KBM-7 (cell line): ENCODE results near the gene FLNB.

Experiments
- DNase-seq: peaks from one replicate; pipeline ENCODE4 v3.0.0-alpha.2; 2015
- in situ Hi-C: fragments of 300-500 bp; cut with MboI; formaldehyde crosslinking; loops from 2 replicates; pipeline ENCODE4 v1.14.3; 2020; ENCODE audit warnings: low sequenced_read_pairs, low pct_unique_long_range_greater_than_20kb, mixed read lengths

The FLNB gene

DNA sequence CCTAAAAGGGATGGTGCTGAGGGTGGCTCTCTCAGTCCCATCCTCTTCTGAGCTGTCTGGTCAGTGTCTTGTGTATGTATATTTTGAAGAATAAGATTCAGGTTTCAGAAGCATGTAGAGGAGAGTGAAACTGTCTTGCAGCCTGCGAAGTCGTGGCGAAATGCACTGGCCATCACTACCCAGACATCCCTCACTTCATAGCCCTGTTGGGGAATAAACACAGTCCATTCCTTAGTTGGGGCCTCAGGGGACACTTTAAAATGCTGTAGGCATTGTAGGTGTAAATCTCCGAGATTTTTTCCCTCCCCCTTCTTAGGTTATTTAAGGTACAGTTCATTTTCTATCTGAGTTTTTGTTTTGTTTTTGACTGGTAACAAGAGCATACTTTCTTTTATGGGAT is 108.8 kb downstream of the FLNB start:
- in situ Hi-C loops, result no loop called here
- no peak for DNase-seq

DNA sequence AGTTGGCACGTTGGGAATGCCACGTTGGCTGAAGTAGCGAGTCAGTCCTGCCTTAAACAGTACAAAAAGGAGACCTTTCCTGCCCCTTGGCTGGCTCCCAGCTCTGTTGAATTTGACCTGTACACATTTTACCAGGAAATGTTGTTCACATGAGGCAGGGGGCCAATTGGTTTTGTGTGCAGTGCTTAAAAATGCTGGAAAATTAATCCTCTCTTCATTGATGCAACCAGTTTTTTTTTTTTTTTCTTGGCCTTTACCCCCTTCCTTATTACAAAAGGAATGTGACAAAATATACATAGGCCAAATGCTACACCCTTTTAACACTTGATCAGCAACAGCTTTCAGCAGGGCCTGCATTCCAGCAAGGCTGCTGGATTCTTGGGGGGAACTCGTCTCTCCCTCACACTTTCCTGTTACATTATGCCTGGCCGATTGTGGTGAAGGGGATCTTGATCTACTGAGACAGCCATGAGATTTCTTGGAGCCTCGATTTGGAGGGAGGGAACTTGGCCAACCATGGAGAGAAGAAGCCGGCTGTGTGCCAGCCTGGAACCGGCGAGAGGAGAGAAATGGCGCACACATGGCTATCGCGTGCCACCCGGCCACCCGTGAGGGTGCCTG is 109.4 kb downstream of the FLNB start:
- in situ Hi-C loops, result no loop called here

DNA sequence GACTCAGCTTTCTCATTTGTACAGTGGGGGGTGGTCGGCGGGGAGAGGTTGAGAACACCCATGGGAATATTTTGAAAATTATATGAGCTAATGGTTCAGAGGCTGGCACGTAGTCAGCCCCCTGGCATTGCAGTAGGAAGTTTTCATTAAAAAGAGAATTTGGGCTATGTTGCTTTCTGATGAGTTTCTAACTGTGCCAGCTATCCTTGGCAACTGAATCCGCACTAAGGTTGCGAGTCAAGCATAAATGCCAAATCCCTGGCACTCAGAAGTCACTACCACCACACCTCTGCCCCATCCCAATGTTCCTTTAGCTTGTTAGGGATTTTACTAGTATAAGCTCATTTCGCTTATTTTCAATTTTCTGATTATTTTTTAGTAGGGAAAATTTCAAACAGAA is 111.0 kb downstream of the FLNB start:
- DNase-seq, result no peak
- in situ Hi-C loops, result no loop called here

More for the DNA sequence above, 109.4 kb downstream of the FLNB start:
- no peak for DNase-seq

DNA sequence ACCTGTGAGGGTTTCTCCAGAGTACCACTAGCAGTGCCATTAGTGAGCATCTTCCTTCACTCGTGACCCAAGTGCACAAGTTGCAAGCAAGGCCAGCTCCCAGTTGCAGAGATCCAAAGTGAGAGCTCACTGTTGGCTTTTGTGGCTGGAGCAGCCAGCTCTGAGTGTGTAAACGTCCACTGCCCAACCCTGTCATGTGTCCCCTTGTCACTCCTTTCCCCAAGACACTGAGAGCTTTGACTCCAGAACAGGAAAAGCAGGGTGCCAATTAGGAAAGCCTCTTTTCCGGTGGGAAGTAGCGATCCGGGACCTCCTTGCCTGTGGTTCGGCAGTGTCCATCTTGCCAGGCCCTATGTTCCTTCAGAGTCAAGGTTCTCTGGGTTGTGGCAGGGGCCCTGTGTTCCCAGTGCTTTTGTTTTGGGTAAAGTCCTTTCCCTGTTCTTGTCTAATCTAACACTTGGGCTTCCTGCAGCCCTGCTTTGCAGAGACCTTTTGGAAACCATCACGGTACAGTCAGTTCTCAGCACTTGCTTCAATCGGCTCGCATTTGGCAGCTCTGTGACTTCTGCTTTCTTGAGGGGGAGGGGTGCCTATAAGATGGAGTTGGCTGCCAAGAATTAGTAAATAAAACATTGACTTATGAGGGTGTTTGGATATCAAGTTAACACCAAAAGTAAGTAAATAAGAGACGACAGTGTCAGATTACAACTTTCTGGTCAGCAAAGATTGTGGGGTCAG is 112.0 kb downstream of the FLNB start:
- in situ Hi-C loops, result no loop called here
- peak; percentile 72 for DNase-seq

DNA sequence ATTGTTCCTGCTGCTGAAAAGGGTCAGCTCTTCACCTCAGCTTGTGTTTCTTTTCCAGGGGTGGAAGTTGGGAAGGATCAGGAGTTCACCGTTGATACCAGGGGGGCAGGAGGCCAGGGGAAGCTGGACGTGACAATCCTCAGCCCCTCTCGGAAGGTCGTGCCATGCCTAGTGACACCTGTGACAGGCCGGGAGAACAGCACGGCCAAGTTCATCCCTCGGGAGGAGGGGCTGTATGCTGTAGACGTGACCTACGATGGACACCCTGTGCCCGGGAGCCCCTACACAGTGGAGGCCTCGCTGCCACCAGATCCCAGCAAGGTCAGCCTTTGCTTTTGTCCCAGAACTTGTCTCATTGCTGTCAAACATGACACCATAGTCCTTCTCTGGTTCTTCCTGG is 113.0 kb downstream of the FLNB start:
- no peak for DNase-seq
- in situ Hi-C loops, result no loop called here

DNA sequence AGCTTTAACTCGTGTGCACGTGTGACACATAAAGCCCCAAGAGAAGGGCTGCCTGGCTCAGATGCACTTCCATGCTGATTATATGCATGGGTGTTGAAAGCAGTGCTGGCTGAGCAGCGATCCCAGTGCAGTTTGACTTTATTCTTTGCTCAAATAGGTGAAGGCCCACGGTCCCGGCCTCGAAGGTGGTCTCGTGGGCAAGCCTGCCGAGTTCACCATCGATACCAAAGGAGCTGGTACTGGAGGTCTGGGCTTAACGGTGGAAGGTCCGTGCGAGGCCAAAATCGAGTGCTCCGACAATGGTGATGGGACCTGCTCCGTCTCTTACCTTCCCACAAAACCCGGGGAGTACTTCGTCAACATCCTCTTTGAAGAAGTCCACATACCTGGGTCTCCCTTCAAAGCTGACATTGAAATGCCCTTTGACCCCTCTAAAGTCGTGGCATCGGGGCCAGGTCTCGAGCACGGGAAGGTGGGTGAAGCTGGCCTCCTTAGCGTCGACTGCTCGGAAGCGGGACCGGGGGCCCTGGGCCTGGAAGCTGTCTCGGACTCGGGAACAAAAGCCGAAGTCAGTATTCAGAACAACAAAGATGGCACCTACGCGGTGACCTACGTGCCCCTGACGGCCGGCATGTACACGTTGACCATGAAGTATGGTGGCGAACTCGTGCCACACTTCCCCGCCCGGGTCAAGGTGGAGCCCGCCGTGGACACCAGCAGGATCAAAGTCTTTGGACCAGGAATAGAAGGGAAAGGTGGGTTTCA is 114.9 kb downstream of the FLNB start:
- in situ Hi-C loops, result no loop called here

DNA sequence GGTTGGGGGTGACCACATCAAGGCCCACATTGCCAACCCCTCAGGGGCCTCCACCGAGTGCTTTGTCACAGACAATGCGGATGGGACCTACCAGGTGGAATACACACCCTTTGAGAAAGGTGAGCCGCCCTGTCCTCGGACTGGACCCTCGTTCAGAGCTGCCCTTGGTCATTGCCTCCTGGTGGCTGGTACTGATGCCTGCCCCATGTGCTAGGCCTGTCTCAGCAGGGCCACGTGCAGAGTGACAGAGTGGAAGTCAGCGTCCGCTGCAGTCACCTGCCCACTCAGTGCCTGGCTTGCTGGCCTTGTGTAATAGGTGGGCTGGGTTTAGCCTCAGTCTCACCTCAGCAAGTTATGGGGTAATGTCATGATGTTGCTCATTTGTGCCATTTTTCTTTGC is 116.2 kb downstream of the FLNB start:
- in situ Hi-C loops, result no loop called here
- DNase-seq, result no peak

More for the DNA sequence above, 114.9 kb downstream of the FLNB start:
- DNase-seq, result no peak

DNA sequence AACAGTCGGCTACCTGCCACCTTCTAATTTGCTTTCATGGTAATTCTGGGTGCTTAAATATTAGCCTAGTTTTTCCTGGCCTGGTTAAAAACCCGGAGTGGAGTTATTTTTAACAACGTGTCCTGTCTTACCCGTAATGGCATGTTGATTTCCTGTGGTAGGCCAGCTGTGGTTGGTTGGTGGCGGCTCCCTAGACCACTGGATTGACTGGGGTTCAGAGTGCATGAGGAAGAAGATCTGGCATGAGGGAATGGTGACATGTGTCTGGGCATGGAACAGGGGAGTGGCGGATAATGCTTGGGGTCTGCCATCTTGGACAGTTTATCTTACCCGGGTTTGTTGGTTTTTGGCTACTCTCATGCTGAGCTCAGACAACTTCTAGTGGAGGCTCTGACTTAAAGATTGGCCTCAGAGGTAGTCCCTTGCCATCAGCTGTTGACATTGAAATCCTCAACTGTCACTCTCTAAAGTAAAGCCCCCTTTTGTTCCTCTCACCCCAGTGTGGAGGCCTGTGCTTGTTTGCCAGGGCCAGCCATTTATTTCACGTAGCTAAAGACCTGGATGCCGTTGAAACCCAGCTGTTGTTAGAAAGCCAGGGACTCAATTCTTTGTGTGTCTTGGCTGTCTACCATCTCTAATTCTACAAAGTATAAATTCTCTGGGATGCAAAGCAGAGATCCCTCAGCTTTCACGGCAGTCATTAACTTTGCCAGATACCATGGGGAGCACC is 121.0 kb downstream of the FLNB start:
- DNase-seq, result peak; percentile 65
- in situ Hi-C loops, result no loop called here

DNA sequence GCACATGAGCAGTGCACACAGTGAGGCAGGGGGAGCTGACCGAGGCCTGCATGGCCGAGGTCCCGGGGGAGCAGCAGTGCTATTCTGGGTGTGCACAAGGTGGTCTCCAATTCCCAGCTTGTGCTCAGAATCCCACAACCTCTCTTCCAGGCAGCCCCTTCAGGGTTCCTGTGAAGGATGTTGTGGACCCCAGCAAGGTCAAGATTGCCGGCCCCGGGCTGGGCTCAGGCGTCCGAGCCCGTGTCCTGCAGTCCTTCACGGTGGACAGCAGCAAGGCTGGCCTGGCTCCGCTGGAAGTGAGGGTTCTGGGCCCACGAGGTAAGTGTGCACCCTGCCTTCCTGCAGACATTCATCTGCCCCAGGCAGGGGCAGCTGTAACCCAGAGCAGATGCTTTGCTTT is 122.4 kb downstream of the FLNB start:
- in situ Hi-C loops, result no loop called here
- DNase-seq, result no peak

DNA sequence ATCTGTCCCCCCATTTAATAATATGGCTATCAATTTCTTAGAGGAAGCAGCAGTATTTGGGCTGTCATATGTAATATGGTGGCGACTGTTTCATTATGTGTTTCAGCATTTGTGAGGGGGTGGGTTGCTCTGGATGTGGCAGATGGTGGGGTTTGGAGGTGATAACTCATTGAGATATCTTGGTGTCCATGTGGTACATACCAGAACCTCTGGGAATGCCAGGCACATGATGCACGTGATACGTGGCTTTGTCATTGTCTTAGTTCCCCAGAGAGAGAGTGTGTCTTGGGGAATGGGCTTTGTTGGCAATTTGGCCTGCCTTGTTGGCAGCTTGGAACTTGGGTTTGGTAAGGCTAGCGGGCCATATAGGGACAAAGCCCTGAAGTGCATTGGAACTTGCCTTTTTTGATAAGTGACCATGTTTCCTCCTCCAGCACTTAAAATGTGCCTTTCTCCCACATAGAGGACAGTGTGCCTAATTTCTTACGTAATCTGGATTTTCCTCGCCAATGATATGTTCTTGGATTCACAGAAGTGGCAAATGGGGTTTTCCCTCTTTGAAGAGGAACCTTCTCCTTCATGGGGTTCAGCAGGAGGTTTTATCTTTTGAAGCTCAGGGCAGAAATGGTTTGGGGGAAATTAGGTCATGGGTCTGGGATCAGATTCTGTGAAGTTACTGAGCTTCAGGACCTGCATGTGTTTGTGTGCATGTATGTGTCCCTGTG is 123.0 kb downstream of the FLNB start:
- no peak for DNase-seq
- in situ Hi-C loops, result no loop called here

DNA sequence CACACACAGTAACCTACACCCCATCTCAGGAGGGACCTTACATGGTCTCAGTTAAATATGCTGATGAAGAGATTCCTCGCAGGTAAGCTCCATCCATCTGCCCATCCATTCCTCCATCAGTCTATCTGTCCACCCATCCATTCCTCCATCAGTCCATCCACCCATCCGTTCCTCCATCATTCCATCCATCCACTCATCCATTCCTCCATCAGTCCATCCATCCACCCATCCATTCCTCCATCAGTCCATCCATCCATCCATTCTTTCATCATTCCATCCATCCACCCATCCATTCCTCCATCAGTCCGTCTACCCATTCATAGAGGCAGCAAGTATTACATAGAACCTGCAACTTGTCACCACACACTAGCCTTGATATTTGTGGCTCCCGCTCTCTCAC is 124.6 kb downstream of the FLNB start:
- DNase-seq, result no peak

DNA sequence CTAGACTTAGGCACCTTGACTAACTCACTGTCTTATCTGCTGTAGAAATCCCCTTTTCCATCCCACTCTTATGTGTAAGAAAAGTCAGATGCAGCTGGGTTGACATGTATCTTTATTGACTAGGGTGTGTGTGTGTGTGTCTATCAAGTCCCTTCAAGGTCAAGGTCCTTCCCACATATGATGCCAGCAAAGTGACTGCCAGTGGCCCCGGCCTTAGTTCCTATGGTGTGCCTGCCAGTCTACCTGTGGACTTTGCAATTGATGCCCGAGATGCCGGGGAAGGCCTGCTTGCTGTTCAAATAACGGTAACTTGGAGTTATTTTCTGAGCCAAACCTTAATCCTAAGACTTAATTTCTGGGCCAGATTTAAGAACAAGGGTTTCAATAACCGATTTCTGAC is 126.2 kb downstream of the FLNB start:
- in situ Hi-C loops, result no loop called here
- no peak for DNase-seq

More for the DNA sequence above, 124.6 kb downstream of the FLNB start:
- in situ Hi-C loops, result no loop called here

DNA sequence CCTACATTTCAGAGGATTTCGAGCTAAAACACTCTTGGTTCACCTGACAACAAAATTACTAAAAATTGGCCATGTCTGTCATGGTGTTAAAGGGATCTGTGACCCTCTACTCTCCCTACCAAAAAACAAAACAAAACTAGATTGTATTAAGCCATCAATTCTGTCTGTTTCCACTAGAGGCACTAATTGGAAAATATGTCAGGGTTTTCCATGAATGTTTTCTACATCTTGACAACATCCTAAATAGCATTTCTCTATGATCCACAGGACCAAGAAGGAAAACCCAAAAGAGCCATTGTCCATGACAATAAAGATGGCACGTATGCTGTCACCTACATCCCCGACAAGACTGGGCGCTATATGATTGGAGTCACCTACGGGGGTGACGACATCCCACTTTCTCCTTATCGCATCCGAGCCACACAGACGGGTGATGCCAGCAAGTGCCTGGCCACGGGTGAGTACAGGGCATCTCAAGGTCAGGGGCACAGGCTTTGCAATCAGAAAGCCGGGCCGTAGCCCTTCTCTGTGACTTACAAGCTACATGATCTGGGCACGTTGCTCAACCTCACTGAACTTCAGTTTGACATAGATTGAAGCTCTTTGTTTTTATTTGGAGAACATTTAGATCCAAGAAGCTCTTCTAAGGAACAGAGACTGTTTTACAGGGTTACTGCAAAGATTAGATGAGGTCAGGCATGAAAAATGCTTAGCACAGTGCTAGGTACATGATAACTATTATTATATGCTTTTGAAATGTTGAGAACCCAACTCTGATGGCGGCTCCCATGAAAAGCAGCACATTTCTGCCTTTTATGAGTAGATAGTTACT is 127.7 kb downstream of the FLNB start:
- DNase-seq, result no peak
- in situ Hi-C loops, result no loop called here

DNA sequence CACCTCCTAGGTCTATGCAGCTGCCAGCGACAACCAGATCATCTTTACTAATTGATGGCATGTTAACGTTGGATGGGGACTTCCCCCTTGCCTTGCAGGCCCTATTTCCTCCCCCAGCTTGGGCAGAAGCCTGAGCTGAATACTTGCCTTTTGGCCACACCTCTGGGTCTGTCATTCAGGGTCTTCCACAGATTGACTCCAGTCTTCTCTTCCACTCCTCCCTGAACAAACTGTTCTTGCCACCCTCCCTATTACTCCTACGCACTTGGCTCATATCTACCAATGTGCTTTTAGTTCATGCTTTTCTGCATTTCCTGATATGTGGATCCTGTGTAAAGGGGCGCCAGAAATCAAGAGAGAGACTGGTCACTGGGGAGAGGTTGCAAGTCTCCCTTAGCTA is 129.1 kb downstream of the FLNB start:
- DNase-seq, result no peak
- in situ Hi-C loops, result no loop called here

DNA sequence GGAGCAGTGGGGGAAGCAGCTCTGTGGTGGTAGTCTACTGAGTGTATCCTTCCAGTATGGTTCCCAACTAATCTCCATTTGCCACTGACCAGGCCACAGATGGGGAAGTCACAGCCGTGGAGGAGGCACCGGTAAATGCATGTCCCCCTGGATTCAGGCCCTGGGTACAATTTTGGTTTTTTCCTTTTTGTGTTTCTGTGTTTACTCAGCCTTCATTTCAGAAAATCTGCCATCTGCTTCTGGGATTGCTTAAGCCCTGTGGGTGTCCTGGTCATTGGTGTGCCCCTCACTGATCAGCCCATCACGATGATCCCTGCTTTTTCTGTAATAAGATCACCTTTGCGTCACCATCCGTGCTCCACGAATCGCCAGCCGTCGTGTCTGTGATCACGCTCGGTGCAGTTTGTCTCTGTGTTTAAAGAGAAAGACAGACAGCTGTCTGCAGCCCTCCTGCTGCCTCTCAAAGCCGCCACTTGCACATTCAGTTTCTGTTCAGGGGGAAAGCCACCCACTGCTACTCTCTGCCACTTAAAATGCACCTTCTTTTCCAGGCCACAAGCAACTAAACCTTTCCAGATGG is 133.6 kb downstream of the FLNB start:
- DNase-seq, result no peak
- in situ Hi-C loops, result no loop called here

DNA sequence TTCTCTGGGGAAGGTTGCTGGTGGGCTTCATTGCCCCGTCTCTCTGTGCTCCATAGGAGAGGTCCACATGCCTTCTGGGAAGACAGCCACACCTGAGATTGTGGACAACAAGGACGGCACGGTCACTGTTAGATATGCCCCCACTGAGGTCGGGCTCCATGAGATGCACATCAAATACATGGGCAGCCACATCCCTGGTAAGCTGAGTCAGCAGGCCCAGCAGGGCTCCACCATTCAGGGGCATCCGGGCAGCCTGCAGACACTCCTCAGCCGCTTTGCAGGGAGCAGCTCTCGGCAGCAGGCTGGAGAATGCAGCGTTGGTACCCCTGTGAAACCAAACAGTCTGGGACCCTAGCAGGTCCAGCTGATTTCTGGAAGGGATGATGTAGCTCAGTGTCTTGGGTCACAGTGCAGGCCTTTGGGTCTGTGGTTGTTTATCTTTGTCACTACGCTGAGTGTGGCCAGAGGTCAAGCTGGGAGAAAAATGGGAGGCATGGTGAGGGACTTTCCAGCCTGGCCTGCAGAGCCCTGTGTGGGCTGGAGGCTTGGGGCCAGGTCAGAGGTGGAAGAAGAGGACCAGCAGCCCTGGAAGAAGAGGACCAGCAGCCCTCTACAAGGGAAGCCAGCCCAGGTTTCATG is 135.3 kb downstream of the FLNB start:
- DNase-seq, result no peak
- in situ Hi-C loops, result no loop called here

DNA sequence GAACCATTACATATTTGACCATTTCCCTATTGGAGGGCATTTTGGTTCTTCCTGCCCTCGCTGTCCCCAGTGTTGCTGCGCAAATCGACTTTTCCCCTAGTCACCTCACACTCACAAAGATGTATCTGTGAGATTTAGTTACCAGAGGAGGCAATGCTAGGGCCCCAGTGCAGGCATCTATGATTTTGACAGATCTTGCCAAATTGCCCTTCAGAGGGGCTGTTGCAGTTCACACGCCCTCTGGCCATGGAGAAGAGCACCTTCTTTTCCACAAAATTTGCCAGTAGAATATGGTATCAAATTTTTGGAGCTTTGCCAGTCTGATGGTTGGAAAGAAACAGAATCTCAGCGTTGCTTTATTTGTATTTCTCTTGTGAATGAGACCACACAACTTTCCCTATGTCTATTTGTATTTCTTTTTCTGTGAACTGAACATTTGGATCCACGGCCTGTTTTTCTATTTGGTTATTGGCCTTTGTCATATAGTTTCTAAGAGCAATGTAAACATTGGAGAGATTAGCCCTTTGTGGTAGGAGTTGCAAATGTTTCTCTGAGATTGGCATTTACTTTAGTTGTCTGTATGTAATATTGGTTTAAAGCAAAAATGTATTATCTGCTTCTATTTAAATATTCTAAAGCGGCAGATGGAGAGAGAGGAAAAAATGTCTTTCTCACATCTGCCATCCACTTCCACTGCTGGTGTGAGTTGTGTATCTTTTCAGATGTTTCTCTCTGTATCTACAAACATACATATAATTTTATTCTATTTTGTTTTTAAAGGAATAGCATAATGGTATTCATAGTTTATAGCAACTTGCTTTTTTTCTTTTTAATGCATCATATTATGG is 136.5 kb downstream of the FLNB start:
- no peak for DNase-seq
- in situ Hi-C loops, result no loop called here
